GM23338 (cell line): Measurements from ENCODE around the gene TRIOBP.

ENCODE experiments used
- EZH2 ChIP-seq: fragments of 200-600 bp; sonication (generic); IDR thresholded peaks from one replicate; pipeline ENCODE4 v1.8.0; 2017; ENCODE audit warnings: antibody characterized with exemption, mild to moderate bottlenecking, low read depth; ENCODE audit not compliant: unreplicated experiment
- EZH2phosphoT487 ChIP-seq: fragments of 200-600 bp; sonication (generic); IDR thresholded peaks from one replicate; pipeline ENCODE4 v1.8.1; 2018; ENCODE audit warnings: antibody characterized with exemption; ENCODE audit not compliant: unreplicated experiment
- NANOG ChIP-seq: IDR thresholded peaks from 2 replicates; pipeline ENCODE4 v1.6.1; 2016; ENCODE audit warnings: antibody characterized with exemption, borderline replicate concordance
- POLR2AphosphoS5 ChIP-seq: IDR thresholded peaks from 2 replicates; pipeline ENCODE4 v1.6.1; 2016; ENCODE audit warnings: antibody characterized with exemption, low read depth
- ZNF114 ChIP-seq: fragments of 250-450 bp; sonication (Bioruptor Pico); IDR thresholded peaks from 2 replicates; pipeline ENCODE4 v1.5.0; 2020; ENCODE audit warnings: mild to moderate bottlenecking, moderate library complexity
- TF ChIP-seq, protein P1 (sequence below), 2 experiments: fragments of 200-600 bp in 1 of 2; sonication (generic) in 1 of 2; conservative IDR thresholded peaks; 2 replicates each; pipeline versions ENCODE4 v1.5.1 to v1.6.1; 2016 to 2017; ENCODE audit warnings: antibody characterized with exemption in 2 of 2, low read depth in 2 of 2, mild to moderate bottlenecking in 2 of 2, moderate library complexity in 1 of 2
- TF ChIP-seq, protein P2 (sequence below): IDR thresholded peaks from one replicate; pipeline ENCODE4 v1.6.1; 2018; ENCODE audit warnings: antibody characterized with exemption; ENCODE audit not compliant: unreplicated experiment
- TF ChIP-seq, protein P3 (sequence below): IDR thresholded peaks from 2 replicates; pipeline ENCODE4 v1.6.1; 2016; ENCODE audit warnings: antibody characterized with exemption
- TF ChIP-seq, protein P4 (sequence below): fragments of 250-450 bp; sonication (Bioruptor Pico); IDR thresholded peaks from 2 replicates; pipeline ENCODE4 v1.5.0; 2020; ENCODE audit warnings: mild to moderate bottlenecking, moderate library complexity

DNA sequence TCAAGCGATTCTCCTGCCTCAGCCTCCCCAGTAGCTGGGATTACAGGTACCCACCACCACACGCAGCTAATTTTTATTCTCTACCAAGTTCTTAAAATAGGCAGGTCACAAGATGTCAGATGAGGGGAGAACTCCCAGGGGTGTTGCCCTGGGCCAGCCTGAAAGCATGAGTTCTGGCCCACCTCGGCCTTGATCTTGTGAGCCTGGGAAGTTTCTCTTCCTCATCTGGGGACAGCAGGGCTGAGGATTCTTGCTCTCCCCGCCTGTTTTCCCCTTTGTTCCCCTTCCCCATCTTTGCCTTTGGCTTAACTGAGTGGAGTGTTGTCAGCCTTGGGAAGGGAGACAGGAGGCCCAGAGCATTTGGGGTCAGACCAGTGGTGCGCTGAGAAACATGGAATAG lies 34.8 kb upstream of the TRIOBP start:
- no peak for TF ChIP-seq POLR2AphosphoS5
- TF ChIP-seq, protein P1, sequence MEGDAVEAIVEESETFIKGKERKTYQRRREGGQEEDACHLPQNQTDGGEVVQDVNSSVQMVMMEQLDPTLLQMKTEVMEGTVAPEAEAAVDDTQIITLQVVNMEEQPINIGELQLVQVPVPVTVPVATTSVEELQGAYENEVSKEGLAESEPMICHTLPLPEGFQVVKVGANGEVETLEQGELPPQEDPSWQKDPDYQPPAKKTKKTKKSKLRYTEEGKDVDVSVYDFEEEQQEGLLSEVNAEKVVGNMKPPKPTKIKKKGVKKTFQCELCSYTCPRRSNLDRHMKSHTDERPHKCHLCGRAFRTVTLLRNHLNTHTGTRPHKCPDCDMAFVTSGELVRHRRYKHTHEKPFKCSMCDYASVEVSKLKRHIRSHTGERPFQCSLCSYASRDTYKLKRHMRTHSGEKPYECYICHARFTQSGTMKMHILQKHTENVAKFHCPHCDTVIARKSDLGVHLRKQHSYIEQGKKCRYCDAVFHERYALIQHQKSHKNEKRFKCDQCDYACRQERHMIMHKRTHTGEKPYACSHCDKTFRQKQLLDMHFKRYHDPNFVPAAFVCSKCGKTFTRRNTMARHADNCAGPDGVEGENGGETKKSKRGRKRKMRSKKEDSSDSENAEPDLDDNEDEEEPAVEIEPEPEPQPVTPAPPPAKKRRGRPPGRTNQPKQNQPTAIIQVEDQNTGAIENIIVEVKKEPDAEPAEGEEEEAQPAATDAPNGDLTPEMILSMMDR (conservative IDR thresholded peaks at IDR 0.05; ENCODE audit: low read depth in 2 of 2) = no peak
- no peak for TF ChIP-seq EZH2
- no peak for TF ChIP-seq EZH2phosphoT487
- TF ChIP-seq, protein P2, sequence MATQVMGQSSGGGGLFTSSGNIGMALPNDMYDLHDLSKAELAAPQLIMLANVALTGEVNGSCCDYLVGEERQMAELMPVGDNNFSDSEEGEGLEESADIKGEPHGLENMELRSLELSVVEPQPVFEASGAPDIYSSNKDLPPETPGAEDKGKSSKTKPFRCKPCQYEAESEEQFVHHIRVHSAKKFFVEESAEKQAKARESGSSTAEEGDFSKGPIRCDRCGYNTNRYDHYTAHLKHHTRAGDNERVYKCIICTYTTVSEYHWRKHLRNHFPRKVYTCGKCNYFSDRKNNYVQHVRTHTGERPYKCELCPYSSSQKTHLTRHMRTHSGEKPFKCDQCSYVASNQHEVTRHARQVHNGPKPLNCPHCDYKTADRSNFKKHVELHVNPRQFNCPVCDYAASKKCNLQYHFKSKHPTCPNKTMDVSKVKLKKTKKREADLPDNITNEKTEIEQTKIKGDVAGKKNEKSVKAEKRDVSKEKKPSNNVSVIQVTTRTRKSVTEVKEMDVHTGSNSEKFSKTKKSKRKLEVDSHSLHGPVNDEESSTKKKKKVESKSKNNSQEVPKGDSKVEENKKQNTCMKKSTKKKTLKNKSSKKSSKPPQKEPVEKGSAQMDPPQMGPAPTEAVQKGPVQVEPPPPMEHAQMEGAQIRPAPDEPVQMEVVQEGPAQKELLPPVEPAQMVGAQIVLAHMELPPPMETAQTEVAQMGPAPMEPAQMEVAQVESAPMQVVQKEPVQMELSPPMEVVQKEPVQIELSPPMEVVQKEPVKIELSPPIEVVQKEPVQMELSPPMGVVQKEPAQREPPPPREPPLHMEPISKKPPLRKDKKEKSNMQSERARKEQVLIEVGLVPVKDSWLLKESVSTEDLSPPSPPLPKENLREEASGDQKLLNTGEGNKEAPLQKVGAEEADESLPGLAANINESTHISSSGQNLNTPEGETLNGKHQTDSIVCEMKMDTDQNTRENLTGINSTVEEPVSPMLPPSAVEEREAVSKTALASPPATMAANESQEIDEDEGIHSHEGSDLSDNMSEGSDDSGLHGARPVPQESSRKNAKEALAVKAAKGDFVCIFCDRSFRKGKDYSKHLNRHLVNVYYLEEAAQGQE = no peak
- TF ChIP-seq, protein P3, sequence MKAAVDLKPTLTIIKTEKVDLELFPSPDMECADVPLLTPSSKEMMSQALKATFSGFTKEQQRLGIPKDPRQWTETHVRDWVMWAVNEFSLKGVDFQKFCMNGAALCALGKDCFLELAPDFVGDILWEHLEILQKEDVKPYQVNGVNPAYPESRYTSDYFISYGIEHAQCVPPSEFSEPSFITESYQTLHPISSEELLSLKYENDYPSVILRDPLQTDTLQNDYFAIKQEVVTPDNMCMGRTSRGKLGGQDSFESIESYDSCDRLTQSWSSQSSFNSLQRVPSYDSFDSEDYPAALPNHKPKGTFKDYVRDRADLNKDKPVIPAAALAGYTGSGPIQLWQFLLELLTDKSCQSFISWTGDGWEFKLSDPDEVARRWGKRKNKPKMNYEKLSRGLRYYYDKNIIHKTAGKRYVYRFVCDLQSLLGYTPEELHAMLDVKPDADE = no peak
- TF ChIP-seq ZNF114 = no peak
- no peak for TF ChIP-seq NANOG
- TF ChIP-seq, protein P4, sequence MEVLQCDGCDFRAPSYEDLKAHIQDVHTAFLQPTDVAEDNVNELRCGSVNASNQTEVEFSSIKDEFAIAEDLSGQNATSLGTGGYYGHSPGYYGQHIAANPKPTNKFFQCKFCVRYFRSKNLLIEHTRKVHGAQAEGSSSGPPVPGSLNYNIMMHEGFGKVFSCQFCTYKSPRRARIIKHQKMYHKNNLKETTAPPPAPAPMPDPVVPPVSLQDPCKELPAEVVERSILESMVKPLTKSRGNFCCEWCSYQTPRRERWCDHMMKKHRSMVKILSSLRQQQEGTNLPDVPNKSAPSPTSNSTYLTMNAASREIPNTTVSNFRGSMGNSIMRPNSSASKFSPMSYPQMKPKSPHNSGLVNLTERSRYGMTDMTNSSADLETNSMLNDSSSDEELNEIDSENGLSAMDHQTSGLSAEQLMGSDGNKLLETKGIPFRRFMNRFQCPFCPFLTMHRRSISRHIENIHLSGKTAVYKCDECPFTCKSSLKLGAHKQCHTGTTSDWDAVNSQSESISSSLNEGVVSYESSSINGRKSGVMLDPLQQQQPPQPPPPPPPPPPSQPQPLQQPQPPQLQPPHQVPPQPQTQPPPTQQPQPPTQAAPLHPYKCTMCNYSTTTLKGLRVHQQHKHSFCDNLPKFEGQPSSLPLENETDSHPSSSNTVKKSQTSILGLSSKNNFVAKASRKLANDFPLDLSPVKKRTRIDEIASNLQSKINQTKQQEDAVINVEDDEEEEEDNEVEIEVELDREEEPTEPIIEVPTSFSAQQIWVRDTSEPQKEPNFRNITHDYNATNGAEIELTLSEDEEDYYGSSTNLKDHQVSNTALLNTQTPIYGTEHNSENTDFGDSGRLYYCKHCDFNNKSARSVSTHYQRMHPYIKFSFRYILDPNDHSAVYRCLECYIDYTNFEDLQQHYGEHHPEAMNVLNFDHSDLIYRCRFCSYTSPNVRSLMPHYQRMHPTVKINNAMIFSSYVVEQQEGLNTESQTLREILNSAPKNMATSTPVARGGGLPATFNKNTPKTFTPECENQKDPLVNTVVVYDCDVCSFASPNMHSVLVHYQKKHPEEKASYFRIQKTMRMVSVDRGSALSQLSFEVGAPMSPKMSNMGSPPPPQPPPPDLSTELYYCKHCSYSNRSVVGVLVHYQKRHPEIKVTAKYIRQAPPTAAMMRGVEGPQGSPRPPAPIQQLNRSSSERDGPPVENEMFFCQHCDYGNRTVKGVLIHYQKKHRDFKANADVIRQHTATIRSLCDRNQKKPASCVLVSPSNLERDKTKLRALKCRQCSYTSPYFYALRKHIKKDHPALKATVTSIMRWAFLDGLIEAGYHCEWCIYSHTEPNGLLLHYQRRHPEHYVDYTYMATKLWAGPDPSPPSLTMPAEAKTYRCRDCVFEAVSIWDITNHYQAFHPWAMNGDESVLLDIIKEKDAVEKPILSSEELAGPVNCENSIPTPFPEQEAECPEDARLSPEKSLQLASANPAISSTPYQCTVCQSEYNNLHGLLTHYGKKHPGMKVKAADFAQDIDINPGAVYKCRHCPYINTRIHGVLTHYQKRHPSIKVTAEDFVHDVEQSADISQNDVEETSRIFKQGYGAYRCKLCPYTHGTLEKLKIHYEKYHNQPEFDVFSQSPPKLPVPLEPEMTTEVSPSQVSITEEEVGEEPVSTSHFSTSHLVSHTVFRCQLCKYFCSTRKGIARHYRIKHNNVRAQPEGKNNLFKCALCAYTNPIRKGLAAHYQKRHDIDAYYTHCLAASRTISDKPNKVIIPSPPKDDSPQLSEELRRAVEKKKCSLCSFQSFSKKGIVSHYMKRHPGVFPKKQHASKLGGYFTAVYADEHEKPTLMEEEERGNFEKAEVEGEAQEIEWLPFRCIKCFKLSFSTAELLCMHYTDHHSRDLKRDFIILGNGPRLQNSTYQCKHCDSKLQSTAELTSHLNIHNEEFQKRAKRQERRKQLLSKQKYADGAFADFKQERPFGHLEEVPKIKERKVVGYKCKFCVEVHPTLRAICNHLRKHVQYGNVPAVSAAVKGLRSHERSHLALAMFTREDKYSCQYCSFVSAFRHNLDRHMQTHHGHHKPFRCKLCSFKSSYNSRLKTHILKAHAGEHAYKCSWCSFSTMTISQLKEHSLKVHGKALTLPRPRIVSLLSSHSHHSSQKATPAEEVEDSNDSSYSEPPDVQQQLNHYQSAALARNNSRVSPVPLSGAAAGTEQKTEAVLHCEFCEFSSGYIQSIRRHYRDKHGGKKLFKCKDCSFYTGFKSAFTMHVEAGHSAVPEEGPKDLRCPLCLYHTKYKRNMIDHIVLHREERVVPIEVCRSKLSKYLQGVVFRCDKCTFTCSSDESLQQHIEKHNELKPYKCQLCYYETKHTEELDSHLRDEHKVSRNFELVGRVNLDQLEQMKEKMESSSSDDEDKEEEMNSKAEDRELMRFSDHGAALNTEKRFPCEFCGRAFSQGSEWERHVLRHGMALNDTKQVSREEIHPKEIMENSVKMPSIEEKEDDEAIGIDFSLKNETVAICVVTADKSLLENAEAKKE (CRISPR knock-in tag) = no peak
